Measurements from ENCODE around the gene INF2.

INF2 gene

DNA sequence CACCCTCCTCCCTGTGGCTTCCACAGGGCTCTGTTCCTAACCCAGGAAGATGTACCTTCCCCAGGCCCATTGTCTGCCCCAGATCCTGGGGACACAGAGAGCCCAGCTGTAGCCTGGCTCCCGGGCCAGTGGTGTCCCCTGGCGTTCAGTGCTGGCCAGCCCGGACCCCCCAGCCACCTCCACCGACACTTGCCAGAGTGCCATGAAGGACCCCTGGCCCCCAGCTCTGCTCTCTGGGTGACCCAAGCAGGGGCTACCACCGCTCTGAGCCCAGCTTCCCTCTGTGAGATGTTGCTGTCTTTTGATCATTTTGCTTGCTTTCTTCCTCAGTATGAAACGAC is 6.2 kb downstream of the INF2 start:
- Mint-ChIP-seq H3K36me3 (ENCODE audit: low read depth) (peaks cover 11% of the 10 kb centered on the region), H3K27ac (peak overlapping the region; percentile 87), H3K4me1 (ENCODE audit: low read depth) (peaks cover 24% of the 10 kb centered on the region), H3K27me3 (ENCODE audit: low read depth) (no peaks in the 10 kb centered on the region), H3K9me3 (no peaks in the 10 kb centered on the region), H3K4me3 (peak overlapping the region; percentile 58)

DNA sequence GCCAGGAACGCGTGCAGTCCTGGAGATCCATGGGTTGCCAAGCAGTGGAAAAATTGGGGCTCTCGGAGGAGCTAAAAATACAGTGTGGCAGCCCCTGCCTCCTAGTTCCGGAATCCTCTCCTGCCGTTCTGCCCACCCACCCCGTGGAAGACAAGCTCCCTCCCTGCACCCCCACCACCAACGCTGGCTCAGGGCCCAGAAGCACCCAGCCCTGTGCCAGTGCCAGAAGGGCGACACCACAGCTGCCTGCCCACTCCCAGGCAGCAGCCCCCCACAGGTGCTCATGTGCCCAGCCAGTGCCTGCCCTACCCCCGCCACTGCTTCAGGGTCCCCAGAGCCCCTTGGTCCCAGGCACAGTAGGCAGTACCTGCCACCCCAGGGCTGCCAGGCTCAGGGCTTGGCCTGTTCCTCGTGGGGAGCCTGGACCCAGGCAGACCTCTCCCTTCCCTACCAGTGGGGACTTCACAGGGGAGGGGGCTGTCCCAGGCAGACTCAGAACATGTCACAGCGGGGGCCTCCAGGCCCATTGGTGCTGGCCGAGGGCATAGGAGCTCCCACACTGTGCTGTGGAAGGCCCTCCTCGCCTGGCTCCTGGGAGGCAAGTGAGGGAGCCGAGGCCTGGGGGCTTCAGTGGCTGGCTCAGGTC is 7.4 kb downstream of the INF2 start:
- peaks cover 10% of the 10 kb centered on the region for H3K36me3 Mint-ChIP-seq (ENCODE audit: low read depth)
- H3K9me3 Mint-ChIP-seq, result no peaks in the 10 kb centered on the region
- H3K27ac Mint-ChIP-seq, result no peak overlapping the region
- no peaks in the 10 kb centered on the region for H3K27me3 Mint-ChIP-seq (ENCODE audit: low read depth)
- peaks cover 16% of the 10 kb centered on the region for H3K4me1 Mint-ChIP-seq (ENCODE audit: low read depth)
- no peak overlapping the region for H3K4me3 Mint-ChIP-seq

DNA sequence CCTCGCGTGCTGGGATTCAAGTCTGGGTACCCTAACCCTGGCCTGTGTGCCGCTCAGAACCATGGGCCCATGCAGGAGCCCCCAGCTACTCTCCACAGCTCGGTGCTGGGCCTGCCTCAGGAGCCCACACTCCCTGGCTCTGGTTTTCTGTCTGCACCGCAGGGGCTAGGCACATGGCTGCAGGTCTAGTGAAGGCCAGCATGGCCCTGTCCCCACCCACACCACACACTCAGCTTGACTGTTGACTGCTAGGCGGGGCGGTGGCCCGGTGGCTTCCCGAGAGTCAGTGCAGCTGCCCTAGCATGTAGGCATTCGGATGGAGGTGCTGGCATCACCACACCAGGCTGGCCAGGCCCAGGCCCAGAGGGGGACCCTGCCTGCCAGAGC is 7.9 kb downstream of the INF2 start:
- peaks cover 14% of the 10 kb centered on the region for H3K4me1 Mint-ChIP-seq (ENCODE audit: low read depth)
- no peak overlapping the region for H3K4me3 Mint-ChIP-seq
- peaks cover 10% of the 10 kb centered on the region for H3K36me3 Mint-ChIP-seq (ENCODE audit: low read depth)
- H3K9me3 Mint-ChIP-seq, result no peaks in the 10 kb centered on the region
- H3K27me3 Mint-ChIP-seq (ENCODE audit: low read depth), result no peaks in the 10 kb centered on the region
- H3K27ac Mint-ChIP-seq, result no peak overlapping the region

DNA sequence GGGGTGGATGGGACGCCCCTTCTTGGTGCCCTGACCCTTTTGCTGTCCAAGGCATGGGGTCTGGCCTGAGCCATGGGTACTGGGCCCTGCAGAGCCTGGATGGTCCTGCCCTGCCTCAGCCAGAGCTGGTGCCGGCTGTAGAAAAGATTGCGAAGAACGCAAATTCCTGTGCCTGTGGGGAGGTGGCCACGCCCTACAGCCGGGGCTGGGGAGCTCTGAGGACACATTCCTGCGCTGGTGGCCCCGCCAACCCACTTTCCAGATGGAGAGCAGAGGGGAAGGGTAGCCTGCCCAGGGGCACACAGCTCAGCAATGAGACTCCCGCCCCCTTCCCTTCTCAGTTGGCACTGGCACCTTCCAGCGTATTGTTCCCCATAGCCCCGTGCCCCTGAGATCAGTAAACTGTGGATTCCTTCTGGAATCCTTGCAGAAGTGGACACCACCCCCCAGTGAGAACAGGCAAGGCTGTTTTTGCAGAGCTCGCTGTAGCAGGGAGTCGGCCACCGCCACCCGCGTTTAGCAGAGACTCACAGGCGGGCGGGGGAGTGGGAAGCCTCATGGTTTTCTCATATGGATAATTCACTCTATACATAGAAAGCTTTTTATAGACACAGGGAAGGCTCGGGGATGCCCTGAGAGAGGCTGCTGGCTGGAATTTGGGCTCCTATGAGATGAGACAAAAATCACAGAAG is 8.6 kb downstream of the INF2 start:
- no peak overlapping the region for H3K4me3 Mint-ChIP-seq
- no peaks in the 10 kb centered on the region for H3K9me3 Mint-ChIP-seq
- H3K4me1 Mint-ChIP-seq (ENCODE audit: low read depth), result peaks cover 14% of the 10 kb centered on the region
- peaks cover 10% of the 10 kb centered on the region for H3K36me3 Mint-ChIP-seq (ENCODE audit: low read depth)
- H3K27ac Mint-ChIP-seq, result no peak overlapping the region
- H3K27me3 Mint-ChIP-seq (ENCODE audit: low read depth), result no peaks in the 10 kb centered on the region

DNA sequence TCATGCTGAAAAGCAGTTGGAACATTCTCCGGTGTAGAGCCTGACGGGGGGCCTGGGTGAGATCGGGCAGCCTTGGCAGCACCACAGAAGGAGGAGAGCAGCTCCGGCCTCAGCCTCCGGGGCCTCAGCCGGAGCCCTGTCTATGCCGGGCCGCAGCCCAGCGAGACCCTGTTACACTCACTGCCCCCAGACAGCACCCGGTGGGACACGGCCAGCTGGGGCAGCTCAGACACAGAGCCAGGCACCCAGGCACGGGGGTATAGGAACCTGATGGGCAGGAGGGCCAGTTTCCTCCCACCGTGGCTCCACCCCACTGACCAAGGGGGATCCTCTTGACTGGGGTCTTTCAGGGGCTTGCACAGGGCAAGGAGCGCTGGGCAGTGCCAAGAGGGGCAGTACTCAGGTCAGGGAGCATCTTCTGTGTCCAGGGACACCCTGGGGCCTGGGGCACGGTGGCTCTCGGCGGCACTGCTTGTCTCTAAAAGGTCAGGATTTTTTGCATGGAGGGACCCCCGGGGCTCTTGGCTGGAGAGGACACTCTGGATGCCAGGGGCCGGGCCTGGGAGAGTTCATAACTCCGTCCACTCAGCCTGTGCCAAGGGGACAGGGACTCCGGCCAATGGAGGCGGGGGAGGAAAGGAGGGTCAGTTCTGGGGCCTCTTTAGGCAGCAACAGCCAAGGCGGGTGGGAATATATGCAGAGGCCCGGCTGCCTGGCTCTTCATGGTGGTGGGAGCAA is 9.4 kb downstream of the INF2 start:
- H3K4me1 Mint-ChIP-seq (ENCODE audit: low read depth), result peaks cover 12% of the 10 kb centered on the region
- H3K4me3 Mint-ChIP-seq, result no peak overlapping the region
- H3K9me3 Mint-ChIP-seq, result no peaks in the 10 kb centered on the region
- peaks cover 10% of the 10 kb centered on the region for H3K36me3 Mint-ChIP-seq (ENCODE audit: low read depth)
- H3K27me3 Mint-ChIP-seq (ENCODE audit: low read depth), result no peaks in the 10 kb centered on the region
- no peak overlapping the region for H3K27ac Mint-ChIP-seq

DNA sequence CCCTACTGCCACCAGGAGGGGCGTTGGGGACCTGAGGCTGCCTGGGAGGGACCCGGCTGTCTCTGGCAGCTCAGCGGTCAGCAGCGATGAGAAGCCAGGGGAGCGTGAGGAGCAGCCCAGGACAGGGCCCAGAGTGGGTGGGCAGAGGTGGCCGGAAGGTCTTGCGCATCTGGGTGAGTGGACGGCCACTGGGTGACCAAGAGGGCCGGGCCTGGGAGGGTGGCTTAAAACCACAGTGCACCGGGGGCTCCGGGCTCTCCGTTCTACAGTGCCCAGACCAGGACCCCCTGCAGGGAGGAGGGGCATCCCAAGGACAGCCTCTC is 10.0 kb downstream of the INF2 start:
- Mint-ChIP-seq H3K36me3 (ENCODE audit: low read depth) (peaks cover 15% of the 10 kb centered on the region), H3K27ac (no peak overlapping the region), H3K9me3 (no peaks in the 10 kb centered on the region), H3K4me1 (ENCODE audit: low read depth) (peaks cover 9% of the 10 kb centered on the region), H3K27me3 (ENCODE audit: low read depth) (no peaks in the 10 kb centered on the region), H3K4me3 (no peak overlapping the region)

DNA sequence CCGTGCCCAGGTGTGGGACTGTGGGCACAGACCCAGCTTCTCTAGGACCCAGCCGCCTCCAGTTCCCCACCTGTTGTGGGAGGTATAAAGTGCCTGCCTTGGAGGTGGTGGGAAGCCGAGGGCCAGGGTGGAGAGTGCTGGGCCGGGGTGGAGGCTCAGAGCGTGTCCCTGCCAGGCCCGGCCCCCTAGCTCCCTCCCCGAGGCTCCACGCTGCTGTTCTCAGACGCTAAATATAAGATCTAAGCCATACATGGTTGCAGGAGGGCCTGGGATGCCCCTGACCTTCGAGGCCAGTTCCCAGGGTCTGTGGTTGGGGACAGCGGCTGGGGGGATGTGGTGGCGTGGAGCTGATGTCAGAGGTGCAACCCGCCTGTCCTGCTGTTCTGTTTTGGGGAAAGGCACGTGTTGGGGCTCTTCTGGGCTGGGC is 10.8 kb downstream of the INF2 start:
- Mint-ChIP-seq H3K9me3 (no peaks in the 10 kb centered on the region), H3K4me3 (no peak overlapping the region), H3K27ac (peak overlapping the region; percentile 9), H3K36me3 (ENCODE audit: low read depth) (peaks cover 15% of the 10 kb centered on the region), H3K27me3 (ENCODE audit: low read depth) (no peaks in the 10 kb centered on the region), H3K4me1 (ENCODE audit: low read depth) (peaks cover 7% of the 10 kb centered on the region)

DNA sequence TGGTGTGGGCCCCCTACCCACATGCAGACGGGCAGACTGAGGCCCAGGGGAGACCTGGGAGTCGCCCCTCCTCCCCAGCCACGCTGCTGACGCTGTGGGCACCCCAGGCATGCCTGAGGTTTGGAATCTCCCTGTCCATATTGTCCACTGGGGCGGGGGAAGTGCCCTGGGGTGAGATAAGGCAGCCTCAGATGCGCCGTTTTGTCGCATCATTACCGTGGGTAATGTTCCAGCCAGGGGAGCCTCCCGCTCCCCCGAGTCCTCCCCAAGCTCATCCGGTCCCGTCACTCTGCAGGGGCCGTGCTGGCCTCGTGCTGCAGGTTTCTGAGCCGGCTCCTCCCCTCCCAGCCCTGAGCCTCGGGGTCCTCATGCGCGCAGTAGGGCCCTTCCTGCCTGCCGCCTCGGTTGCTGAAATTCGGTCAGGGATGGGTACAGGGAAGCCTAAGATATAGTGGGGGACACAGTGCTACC is 11.4 kb downstream of the INF2 start:
- Mint-ChIP-seq H3K27ac (peak overlapping the region; percentile 9), H3K4me3 (no peak overlapping the region), H3K27me3 (ENCODE audit: low read depth) (no peaks in the 10 kb centered on the region), H3K9me3 (no peaks in the 10 kb centered on the region), H3K4me1 (ENCODE audit: low read depth) (peaks cover 3% of the 10 kb centered on the region), H3K36me3 (ENCODE audit: low read depth) (peaks cover 12% of the 10 kb centered on the region)

DNA sequence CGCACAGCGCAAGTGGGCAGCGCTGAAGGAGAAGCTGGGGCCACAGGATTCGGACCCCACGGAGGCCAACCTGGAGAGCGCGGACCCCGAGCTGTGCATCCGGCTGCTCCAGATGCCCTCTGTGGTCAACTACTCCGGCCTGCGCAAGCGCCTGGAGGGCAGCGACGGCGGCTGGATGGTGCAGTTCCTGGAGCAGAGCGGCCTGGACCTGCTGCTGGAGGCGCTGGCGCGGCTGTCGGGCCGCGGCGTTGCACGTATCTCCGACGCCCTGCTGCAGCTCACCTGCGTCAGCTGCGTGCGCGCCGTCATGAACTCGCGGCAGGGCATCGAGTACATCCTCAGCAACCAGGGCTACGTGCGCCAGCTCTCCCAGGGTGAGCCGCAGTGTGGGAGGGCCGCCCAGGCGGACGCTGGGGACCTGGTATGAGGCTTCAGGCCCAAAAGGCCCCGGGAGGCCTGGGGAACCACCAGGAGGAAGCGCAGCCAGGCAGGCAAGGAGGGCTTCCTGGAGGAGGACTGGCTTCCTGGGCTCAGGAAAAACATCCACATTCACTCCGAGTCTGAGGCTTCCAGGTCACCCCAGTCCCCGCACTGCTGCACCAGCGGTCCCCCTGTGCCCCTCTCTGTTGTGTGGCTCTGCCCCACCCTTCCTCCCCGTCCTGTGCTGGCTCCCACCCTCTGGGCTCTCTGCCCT is 12.1 kb downstream of the INF2 start:
- Mint-ChIP-seq H3K27me3 (ENCODE audit: low read depth) (no peaks in the 10 kb centered on the region), H3K36me3 (ENCODE audit: low read depth) (peaks cover 7% of the 10 kb centered on the region), H3K4me3 (no peak overlapping the region), H3K27ac (no peak overlapping the region), H3K4me1 (ENCODE audit: low read depth) (no peaks in the 10 kb centered on the region), H3K9me3 (no peaks in the 10 kb centered on the region)

DNA sequence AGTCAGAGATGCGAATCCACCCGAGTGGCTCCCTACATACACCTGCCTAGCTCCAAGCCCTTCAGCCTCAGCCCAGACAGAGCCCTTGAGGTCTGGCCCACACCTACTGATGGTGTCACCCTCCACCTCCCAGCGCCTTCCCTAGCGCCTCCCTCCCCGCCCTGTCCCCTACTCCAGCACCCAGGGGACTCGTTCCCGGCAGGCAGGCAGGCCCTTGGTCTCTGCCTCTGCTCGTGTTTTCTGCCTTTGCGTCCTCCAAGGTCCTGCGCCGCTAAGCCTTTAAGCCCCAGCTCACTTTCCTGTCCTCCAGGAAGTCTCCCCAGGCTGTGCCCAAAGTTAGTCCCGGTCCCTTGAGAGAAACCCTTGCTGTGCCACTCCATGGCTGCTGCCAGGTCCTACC is 12.7 kb downstream of the INF2 start:
- H3K4me1 Mint-ChIP-seq (ENCODE audit: low read depth), result no peaks in the 10 kb centered on the region
- no peaks in the 10 kb centered on the region for H3K9me3 Mint-ChIP-seq
- H3K4me3 Mint-ChIP-seq, result no peak overlapping the region
- H3K27ac Mint-ChIP-seq, result no peak overlapping the region
- H3K27me3 Mint-ChIP-seq (ENCODE audit: low read depth), result no peaks in the 10 kb centered on the region
- peaks cover 7% of the 10 kb centered on the region for H3K36me3 Mint-ChIP-seq (ENCODE audit: low read depth)

DNA sequence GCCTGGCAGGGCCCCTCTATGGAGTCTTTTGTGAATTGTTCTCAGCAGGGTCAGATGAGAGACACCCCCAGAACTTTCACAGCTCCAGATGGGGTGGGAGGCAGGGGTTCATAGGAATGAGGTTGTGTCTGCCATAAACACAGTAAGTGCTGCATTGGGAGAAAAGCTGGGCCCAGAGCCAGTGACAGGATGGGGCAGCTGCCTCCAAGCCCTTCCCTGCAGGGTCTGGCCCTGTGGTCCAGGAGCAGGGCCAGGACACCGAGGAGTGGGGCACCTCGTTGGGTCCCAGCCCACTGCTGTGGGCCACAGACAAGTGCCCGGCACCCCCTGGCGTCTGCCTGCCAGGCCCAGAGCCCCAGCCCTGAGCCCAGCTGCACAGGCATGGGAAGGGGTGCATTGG is 13.3 kb downstream of the INF2 start:
- Mint-ChIP-seq H3K4me3 (no peak overlapping the region), H3K27ac (no peak overlapping the region), H3K4me1 (ENCODE audit: low read depth) (no peaks in the 10 kb centered on the region), H3K9me3 (no peaks in the 10 kb centered on the region), H3K36me3 (ENCODE audit: low read depth) (peaks cover 7% of the 10 kb centered on the region), H3K27me3 (ENCODE audit: low read depth) (no peaks in the 10 kb centered on the region)

DNA sequence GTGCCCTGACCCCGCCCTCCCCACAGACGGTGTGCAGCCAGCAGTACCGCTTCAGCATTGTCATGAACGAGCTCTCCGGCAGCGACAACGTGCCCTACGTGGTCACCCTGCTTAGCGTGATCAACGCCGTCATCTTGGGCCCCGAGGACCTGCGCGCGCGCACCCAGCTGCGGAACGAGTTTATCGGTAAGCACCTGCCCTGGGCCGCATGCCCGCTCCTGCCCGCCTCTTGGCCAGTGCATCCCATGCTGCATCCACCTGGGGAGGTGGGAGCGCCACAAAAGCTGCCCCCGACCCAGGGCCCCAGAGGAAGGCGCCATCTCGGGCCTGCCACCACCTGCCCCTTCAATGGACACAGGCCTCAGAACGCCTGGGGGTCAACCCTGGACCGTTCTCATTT is 13.9 kb downstream of the INF2 start:
- H3K36me3 Mint-ChIP-seq (ENCODE audit: low read depth), result peaks cover 7% of the 10 kb centered on the region
- H3K4me1 Mint-ChIP-seq (ENCODE audit: low read depth), result no peaks in the 10 kb centered on the region
- no peaks in the 10 kb centered on the region for H3K9me3 Mint-ChIP-seq
- no peak overlapping the region for H3K27ac Mint-ChIP-seq
- no peaks in the 10 kb centered on the region for H3K27me3 Mint-ChIP-seq (ENCODE audit: low read depth)
- no peak overlapping the region for H3K4me3 Mint-ChIP-seq

DNA sequence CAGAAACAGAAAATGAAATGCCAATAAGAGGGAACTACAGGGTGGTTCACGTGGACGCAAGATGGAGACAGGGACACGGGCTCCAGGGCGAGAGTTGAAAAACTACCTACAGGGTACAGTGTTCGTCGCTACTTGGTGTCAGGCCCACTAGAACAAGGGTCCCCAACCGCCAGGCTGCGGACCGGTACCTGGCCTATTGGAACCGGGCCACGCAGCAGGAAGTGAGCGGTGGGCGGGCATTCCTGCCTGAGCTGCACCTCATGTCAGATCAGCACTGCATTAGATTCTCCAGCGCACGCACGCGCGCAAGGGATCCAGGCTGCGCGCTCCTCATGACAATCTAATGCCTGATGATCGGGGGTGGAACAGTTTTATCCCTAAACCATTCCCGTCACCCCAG is 14.8 kb downstream of the INF2 start:
- Mint-ChIP-seq H3K4me1 (ENCODE audit: low read depth) (peaks cover 2% of the 10 kb centered on the region), H3K27ac (no peak overlapping the region), H3K36me3 (ENCODE audit: low read depth) (peaks cover 9% of the 10 kb centered on the region), H3K4me3 (no peak overlapping the region), H3K27me3 (ENCODE audit: low read depth) (no peaks in the 10 kb centered on the region), H3K9me3 (no peaks in the 10 kb centered on the region)

DNA sequence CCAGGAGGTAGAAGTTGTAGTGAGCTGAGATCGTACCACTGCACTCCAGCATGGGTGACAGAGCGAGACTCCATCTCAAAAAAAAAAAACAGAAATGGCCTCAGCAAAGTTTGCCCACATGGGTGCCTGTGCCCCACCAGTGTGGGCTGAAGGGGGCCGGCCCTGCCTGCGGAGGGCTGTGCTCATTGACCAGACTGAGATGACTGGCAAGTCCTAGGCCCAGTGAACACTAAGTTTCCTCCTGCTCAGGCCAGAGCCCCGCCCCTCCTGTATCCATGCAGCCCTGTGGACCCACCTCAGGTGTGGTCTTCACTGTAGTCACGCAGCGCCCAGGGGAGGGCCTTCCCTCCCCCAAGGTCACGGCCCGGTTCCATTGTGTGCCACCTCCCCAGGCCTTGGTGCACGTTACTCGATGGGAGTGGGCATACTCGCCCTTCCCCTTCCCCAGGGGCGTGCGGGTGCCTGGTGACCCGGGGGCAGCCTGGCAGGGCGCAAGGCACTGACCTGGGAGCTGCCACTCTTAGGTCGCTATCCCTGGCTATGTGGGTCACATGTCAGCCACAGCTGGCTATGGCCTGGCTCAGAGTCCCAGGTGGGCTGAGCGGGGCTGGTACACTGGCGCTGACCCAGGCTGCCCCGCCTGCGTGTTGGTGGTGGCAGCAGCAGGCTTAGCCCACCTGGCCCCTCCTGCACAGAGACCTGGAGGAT is 16.1 kb downstream of the INF2 start:
- Mint-ChIP-seq H3K4me3 (no peak overlapping the region), H3K4me1 (ENCODE audit: low read depth) (peaks cover 2% of the 10 kb centered on the region), H3K27me3 (ENCODE audit: low read depth) (no peaks in the 10 kb centered on the region), H3K27ac (no peak overlapping the region), H3K9me3 (no peaks in the 10 kb centered on the region), H3K36me3 (ENCODE audit: low read depth) (peaks cover 13% of the 10 kb centered on the region)
